Activated T-helper 9 cell treated with anti-CD3 and anti-CD28 coated beads, Interleukin-2, amount 50 U/mL, for 16 hours (primary cell): Measurements from ENCODE around the gene ANKMY2.
"Not testable (repeated sequence)": the region's sequence is repeated elsewhere in the genome, so short reads cannot be mapped to it uniquely, and the experiment has no call there.

Experiments
- DNase-seq: peaks from one replicate; pipeline ENCODE4 v3.0.0-alpha.2; 2020; ENCODE audit warnings: low read depth

Gene ANKMY2

GRCh38 chr7:16626388-16626787 is 19.2 kb downstream of the ANKMY2 start:
- DNase-seq: no peak

DNA sequence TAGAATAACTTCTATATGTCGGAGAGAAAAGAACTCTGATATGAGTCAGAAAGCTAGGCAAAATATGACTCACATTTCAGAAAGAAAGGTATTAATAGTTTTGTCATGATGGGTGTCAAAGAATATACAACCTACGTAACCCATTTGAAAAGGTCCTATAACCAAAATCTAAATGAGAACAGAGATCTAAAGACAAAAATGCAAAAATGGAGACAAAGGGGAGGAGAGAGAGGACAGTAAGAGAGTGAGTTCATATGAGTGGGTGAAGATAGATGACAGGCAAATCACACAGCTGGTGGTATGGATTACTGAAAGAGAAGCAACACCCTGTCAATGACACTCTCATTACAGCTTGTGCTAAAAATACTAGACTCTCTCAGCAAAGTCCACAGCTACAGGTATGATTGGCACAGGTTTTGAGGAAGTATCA is 25.6 kb downstream of the ANKMY2 start:
- DNase-seq: no peak

- DNase-seq: no peak
Measured at GRCh38 chr7:16616542-16616941, 29.0 kb downstream of the ANKMY2 start.

DNA sequence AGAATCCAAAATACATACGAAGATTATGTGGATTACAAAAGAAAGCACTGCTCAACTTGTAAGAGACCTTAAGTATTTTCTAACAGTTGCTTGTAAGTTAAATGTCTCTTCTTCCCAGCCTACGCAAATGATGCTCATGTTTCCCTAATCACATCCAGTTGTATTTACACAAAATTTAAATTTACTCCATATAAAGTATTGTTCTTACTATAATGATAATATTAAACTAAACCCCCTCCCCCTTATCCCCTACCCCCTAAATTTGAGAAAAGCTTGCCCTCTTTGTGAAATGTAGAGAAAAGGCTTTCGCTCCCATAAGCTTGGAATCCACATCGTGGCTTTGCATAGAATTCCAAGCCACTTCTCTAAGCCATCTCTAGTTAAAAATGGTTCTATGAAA is 29.4 kb downstream of the ANKMY2 start:
- DNase-seq: no peak

GRCh38 chr7:16615228-16615627 is 30.3 kb downstream of the ANKMY2 start:
- no peak for DNase-seq

DNA sequence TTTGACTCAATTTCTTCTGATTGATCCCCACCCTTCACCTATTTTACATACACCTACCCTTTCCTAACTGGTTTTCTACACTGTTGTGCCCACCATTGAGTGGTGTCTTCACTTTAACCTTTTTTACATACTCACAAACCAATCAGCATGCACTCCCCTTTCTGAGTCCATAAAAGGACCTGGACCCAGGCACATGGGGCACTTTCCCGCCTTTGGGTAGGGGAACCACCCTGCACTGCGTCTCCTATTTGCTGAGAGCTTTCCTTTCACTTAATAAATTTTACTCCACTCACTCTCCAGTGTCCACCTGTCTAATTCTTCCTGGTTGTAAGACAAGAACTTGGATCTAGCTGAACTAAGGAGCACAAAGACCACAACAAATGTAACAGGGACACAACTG is 33.8 kb downstream of the ANKMY2 start:
- DNase-seq: no peak

- no peak for DNase-seq
Measured at GRCh38 chr7:16609842-16610450, 35.6 kb downstream of the ANKMY2 start.

GRCh38 chr7:16606704-16607103 is 38.9 kb downstream of the ANKMY2 start:
- DNase-seq: no peak

DNA sequence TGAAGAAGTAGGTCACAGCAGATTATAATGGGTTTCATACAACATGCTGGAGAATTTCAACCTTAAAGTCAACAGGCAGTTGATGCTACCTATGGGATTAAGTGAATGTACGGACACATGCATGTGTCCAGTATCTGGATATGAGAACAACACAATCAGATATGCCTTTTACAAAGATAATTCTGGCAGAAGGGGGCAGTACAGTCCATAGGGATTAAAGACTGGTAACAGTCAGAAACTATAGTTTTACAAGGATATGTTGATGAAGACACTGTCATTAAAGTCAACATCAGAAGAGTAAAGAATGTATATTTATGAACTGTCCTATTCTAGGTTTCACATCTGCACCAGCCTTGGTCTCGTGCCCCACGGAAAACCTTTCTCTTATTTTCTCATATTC is 41.5 kb downstream of the ANKMY2 start:
- DNase-seq: no peak

GRCh38 chr7:16603633-16604032 is 41.9 kb downstream of the ANKMY2 start:
- no peak for DNase-seq

DNA sequence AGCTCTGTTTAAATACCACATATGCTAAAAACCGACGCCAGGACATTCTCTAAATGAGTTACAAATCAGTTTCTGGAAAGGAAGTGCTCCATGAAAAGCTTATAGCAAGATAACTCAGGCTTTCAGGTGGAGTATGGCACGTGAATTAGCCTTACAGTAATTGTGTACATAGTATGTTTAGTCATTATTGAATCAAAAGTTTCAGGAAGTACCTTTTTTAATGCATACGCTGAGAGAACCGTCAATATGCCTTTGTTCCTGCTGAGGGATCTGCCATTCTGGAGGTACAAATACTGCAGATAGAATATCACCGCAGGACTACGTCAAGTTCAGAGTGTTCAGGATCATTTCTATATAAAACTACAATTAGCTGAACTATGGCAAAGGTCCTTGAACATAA is 45.7 kb downstream of the ANKMY2 start:
- no peak for DNase-seq

DNA sequence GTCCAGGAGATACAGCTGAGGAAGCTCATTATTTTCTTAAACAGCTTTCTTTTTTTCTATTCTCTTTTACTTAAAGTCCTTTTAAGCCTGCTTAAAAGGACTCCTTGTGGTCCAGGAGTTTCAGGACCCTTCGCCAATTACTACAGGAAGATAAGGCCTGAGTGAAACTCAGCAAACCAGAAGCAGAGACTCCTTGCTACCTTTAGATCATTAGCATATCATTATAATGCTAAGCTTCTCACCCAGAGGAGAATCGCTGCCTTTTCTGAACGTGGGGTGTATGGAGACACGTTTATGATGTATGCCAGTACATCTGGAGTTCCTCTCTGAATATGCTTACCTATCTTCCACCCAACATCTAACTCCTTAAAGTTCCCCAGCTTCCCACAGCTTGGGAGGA is 47.5 kb downstream of the ANKMY2 start:
- no peak for DNase-seq

GRCh38 chr7:16595596-16595995 is 50.0 kb downstream of the ANKMY2 start:
- DNase-seq: not testable (repeated sequence)

DNA sequence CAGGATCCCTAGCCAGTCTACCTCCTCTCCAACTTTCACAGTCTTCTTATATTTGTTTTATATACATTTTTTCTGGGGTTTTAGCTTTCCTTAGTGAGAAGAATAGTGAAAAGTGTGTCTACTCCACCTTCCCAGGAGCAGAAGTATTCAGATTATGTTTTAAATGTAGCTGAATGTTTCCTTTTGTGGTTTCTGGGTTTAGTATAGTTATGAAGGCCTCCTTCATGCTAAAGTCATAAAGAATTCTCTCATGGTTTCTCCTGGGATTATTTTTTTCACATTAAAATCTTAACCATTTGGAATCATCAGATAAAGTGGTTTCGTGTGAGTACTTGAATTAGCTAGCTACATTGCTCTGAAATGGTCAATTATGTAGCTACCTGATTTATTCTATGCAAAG is 50.9 kb downstream of the ANKMY2 start:
- no peak for DNase-seq

- DNase-seq: no peak
Measured at GRCh38 chr7:16594061-16594460, 51.5 kb downstream of the ANKMY2 start.

DNA sequence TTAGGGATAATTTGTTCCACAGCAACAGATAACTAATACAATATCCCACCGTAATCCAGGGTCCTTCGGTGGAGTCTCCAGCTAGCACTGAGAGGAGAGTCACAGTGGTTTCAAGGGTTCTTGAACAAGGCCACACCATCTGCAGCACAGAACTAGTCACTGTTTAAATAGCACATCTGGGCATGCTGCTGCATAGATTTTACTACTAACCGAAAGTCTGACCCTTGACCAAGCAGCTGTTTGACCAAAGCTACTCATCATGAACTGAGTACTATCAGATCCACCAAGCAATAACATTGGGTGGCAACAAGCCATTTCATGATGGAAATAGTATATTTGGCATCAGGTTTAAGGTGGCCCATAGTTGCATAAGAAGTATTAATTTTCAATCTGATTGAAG is 53.2 kb downstream of the ANKMY2 start:
- no peak for DNase-seq

GRCh38 chr7:16590424-16590823 is 55.1 kb downstream of the ANKMY2 start:
- no peak for DNase-seq

DNA sequence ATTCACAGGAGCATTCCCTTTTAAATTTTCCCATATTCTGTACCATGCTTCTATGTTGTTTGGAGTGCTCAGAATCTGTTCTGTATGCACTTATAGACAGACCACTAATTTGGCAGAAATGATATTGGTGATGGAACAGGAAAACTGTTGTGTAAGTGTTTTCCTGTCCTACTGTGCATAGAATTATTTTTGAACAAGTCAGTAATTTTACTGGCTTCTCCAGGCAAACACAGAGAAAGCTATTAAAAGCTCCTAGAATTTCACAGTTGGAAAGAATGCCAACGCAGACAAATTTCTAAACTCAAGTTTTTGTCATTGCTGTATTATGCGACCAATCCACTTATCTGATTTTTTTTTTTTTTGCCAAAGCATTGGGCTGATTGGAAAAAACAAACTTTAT is 55.7 kb downstream of the ANKMY2 start:
- no peak for DNase-seq

DNA sequence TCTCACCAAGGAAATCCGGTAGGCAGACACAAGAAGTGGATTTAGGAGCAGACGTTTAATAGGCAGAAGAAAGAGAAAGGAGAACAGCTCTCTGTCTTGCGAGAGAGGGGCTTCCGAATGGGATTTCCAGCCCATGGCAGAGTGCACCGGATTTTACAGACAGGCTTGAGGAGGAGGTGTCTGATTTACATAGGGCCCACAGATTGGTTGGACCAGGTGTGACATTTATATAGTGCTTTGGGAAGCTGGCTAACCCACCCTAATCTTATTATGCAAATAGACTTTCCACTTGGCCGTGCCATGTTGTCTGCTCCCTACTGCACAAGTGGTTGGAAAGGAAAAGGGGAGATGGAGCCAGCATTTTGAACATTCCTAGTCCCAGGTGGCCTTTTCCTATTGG is 57.8 kb downstream of the ANKMY2 start:
- no peak for DNase-seq

DNA sequence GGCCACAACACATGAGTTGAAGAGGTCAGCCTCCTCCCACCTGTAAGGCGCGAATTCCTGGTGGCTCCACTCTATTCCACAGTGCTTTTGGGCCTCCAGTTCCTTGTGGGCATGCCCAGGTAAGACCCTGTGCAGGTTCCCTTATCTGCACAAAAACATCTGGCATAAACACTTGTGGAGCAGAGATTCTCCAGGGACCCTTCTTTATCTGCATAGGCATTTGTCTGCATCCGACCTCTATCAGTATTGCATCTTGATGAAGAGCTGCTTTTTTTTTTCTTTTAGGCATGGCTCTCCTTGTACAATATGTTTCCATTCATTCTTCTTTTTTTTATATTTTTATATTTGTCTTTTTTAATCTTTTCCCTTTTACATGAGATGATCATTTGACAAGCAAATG is 58.4 kb downstream of the ANKMY2 start:
- no peak for DNase-seq

DNA sequence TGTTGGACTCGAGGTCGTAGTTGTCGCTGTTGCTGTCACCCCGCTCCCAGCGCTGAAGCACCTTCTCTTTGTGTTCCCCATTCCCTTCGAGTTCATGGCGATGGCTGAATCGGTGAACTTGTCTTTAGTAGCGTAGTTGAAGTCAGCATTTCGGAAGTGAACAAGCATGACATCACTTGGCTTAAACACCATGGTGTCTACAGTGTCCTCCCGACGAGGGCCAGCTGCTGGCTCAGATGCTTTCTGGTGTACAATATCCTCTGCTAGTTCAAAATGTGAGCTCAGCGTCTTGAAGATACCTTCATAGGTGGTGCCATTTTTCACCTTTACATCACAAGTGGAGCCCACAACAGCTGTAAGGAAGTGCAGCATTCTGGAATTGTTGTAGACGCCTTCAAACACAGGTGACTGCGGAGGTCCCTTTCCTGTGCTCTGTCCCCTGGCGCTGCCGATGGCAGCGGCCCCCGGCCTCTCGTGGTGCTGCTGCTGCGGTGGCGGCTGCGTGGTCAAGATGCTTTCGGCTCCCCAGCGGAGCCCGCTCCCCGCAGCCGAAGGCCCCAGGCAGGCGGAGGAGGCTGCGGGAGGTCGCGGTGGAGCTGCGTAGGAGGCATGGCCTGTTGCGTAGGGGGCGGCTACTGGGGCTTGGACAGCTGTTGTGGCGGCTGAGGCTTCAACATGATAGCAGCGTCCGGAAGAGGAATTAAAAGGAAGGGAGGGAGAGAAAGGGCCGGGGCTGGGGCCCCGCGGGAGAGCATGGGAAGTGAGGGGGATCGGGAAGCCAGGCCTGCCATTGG is 59.3 kb downstream of the ANKMY2 start:
- no peak for DNase-seq

DNA sequence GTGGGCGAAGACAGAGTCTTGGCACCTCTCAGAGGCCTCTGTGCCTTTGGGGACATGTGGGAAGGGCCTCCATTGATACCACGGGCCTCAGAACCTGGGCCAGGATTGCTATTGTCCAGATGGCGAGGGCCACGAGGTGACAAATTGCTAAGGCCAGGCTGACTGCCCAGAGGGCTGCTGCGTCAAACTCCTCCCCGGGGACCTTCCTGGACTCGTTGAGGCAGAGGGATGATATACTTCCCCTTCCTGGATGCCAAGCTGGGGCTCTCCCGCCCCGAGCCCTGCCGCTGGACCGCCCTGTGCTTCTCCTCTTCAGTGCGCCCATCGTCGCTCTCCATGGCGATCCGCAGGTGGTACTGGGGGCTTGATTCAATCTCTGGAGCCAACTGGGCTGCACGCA is 60.0 kb downstream of the ANKMY2 start:
- DNase-seq: no peak

- no peak for DNase-seq
Measured at GRCh38 chr7:16583834-16584233, 61.7 kb downstream of the ANKMY2 start.

GRCh38 chr7:16581286-16581685 is 64.3 kb downstream of the ANKMY2 start:
- no peak for DNase-seq
